H9 (cell line): Measurements from ENCODE around the gene MADCAM1. TPM values are rescaled to one million over a fixed set of nuclear protein-coding genes. Genes with fewer than 3 reads are reported as not detected.

ENCODE experiments used
- DNase-seq: peaks from one replicate; pipeline ENCODE4 v3.0.0-alpha.2; 2017
- H2AFZ ChIP-seq: one replicate; pipeline ENCODE4 v1.6.1; 2013; ENCODE audit warnings: mild to moderate bottlenecking, low read length, control low read depth, moderate library complexity
- H2AK5ac ChIP-seq: 2 replicates; pipeline ENCODE4 v1.6.1; 2013; ENCODE audit warnings: low read length, control low read depth, mixed read lengths; ENCODE audit not compliant: insufficient read length
- H2BK120ac ChIP-seq: one replicate; pipeline ENCODE4 v1.6.1; 2013; ENCODE audit warnings: low read depth, mild to moderate bottlenecking, low read length, control low read depth, inconsistent platforms; ENCODE audit not compliant: poor library complexity, severe bottlenecking
- H2BK12ac ChIP-seq: 2 replicates; pipeline ENCODE4 v1.6.1; 2013; ENCODE audit warnings: low read length, control low read depth, mixed read lengths, low read depth; ENCODE audit not compliant: insufficient read length
- H2BK15ac ChIP-seq: 2 replicates; pipeline ENCODE4 v1.6.1; 2013; ENCODE audit warnings: low read depth, low read length, control low read depth
- H2BK20ac ChIP-seq: one replicate; pipeline ENCODE4 v1.6.1; 2013; ENCODE audit warnings: low read depth, mild to moderate bottlenecking, low read length, control low read depth, inconsistent platforms; ENCODE audit not compliant: poor library complexity, severe bottlenecking
- H2BK5ac ChIP-seq: 2 replicates; pipeline ENCODE4 v1.6.1; 2013; ENCODE audit warnings: low read length, control low read depth, mixed read lengths; ENCODE audit not compliant: insufficient read length
- H3K14ac ChIP-seq: 2 replicates; pipeline ENCODE4 v1.6.1; 2013; ENCODE audit warnings: low read length, control low read depth; ENCODE audit not compliant: insufficient read depth
- H3K18ac ChIP-seq: 2 replicates; pipeline ENCODE4 v1.6.1; 2013; ENCODE audit warnings: low read depth, mild to moderate bottlenecking, mixed read lengths, low read length, control low read depth; ENCODE audit not compliant: insufficient read length
- H3K23ac ChIP-seq: 2 replicates; pipeline ENCODE4 v1.6.1; 2013; ENCODE audit warnings: low read length, control low read depth, mixed read lengths, low read depth; ENCODE audit not compliant: insufficient read length
- H3K23me2 ChIP-seq: 2 replicates; pipeline ENCODE4 v1.6.1; 2013; ENCODE audit warnings: low read depth, mild to moderate bottlenecking, mixed read lengths, low read length, control low read depth; ENCODE audit not compliant: insufficient read length, poor library complexity, severe bottlenecking
- H3K27ac ChIP-seq: 2 replicates; pipeline ENCODE4 v1.5.1; 2013; ENCODE audit warnings: low read length, control low read depth, mixed read lengths, low read depth; ENCODE audit not compliant: insufficient read length
- H3K27me3 ChIP-seq: 2 replicates; pipeline ENCODE4 v1.6.1; 2013; ENCODE audit warnings: low read length, control low read depth, inconsistent platforms; ENCODE audit not compliant: insufficient read depth
- H3K4ac ChIP-seq: 2 replicates; pipeline ENCODE4 v1.6.1; 2013; ENCODE audit warnings: low read depth, mild to moderate bottlenecking, control low read depth, inconsistent platforms, low read length, moderate library complexity
- H3K4me1 ChIP-seq: 2 replicates; pipeline ENCODE4 v1.6.1; 2013; ENCODE audit warnings: low read length, control low read depth, inconsistent platforms; ENCODE audit not compliant: insufficient read depth
- H3K4me2 ChIP-seq: 2 replicates; pipeline ENCODE4 v1.6.1; 2013; ENCODE audit warnings: low read length, control low read depth, mixed read lengths; ENCODE audit not compliant: insufficient read length, insufficient read depth
- H3K56ac ChIP-seq: 2 replicates; pipeline ENCODE4 v1.6.1; 2013; ENCODE audit warnings: low read depth, mild to moderate bottlenecking, mixed read lengths, low read length, control low read depth; ENCODE audit not compliant: insufficient read length
- H3K79me1 ChIP-seq: 2 replicates; pipeline ENCODE4 v1.6.1; 2013; ENCODE audit warnings: low read depth, mild to moderate bottlenecking, moderate library complexity, low read length, control low read depth, inconsistent platforms; ENCODE audit not compliant: insufficient read depth, poor library complexity, severe bottlenecking
- H3K79me2 ChIP-seq: 2 replicates; pipeline ENCODE4 v1.6.1; 2013; ENCODE audit warnings: low read length, control low read depth, inconsistent platforms; ENCODE audit not compliant: insufficient read depth
- H3K9ac ChIP-seq: 2 replicates; pipeline ENCODE4 v1.6.1; 2013; ENCODE audit warnings: low read length, control low read depth, mixed read lengths; ENCODE audit not compliant: insufficient read length; ENCODE audit errors: extremely low read depth
- H3K9me3 ChIP-seq: one replicate; pipeline ENCODE4 v1.6.1; 2013; ENCODE audit warnings: low read depth, low read length, inconsistent platforms; ENCODE audit not compliant: control insufficient read depth
- H3T11ph ChIP-seq: one replicate; pipeline ENCODE4 v1.6.1; 2013; ENCODE audit warnings: mild to moderate bottlenecking, low read length, control low read depth, inconsistent platforms
- H4K20me1 ChIP-seq: one replicate; pipeline ENCODE4 v1.6.1; 2013; ENCODE audit not compliant: control insufficient read depth, insufficient read length, insufficient read depth
- H4K5ac ChIP-seq: 2 replicates; pipeline ENCODE4 v1.6.1; 2013; ENCODE audit warnings: low read depth, mild to moderate bottlenecking, mixed read lengths, low read length, control low read depth; ENCODE audit not compliant: insufficient read length
- H4K8ac ChIP-seq: replicated peaks from 2 replicates; pipeline ENCODE4 v1.6.1; 2013; ENCODE audit warnings: low read length, control low read depth, mixed read lengths, low read depth; ENCODE audit not compliant: insufficient read length
- H4K91ac ChIP-seq: 2 replicates; pipeline ENCODE4 v1.6.1; 2013; ENCODE audit warnings: low read depth, mild to moderate bottlenecking, moderate library complexity, mixed read lengths, low read length, control low read depth; ENCODE audit not compliant: insufficient read length
- H3K27ac Mint-ChIP-seq, 3 experiments: 2 replicates in 2 of 3; 3 replicates in 1 of 3; pipeline ENCODE4 v1.8.0; 2020 to 2021; ENCODE audit warnings: mixed read lengths in 3 of 3, mild to moderate bottlenecking in 1 of 3, moderate library complexity in 1 of 3
- H3K27me3 Mint-ChIP-seq: 2 replicates; pipeline ENCODE4 v1.8.0; 2021; ENCODE audit warnings: low read depth, mild to moderate bottlenecking, moderate library complexity, mixed read lengths
- H3K36me3 Mint-ChIP-seq, 3 experiments: 2 replicates in 2 of 3; 3 replicates in 1 of 3; pipeline ENCODE4 v1.8.0; 2020 to 2021; ENCODE audit warnings: low read depth in 3 of 3, mixed read lengths in 3 of 3; ENCODE audit not compliant: insufficient read depth in 1 of 3
- H3K4me1 Mint-ChIP-seq, 2 experiments: 2 replicates each; pipeline ENCODE4 v1.8.0; 2020; ENCODE audit warnings: mixed read lengths in 2 of 2
- H3K4me3 Mint-ChIP-seq, 2 experiments: 2 replicates in 1 of 2; 3 replicates in 1 of 2; pipeline ENCODE4 v1.8.0; 2020 to 2021; ENCODE audit warnings: mild to moderate bottlenecking in 2 of 2, mixed read lengths in 2 of 2, moderate library complexity in 1 of 2
- H3K9me3 Mint-ChIP-seq, 2 experiments: 2 replicates in 1 of 2; 3 replicates in 1 of 2; pipeline ENCODE4 v1.8.0; 2020; ENCODE audit warnings: mild to moderate bottlenecking in 2 of 2, mixed read lengths in 2 of 2, moderate library complexity in 1 of 2
- CTCF ChIP-seq: fragments of 200-600 bp; sonication (generic); conservative IDR thresholded peaks from 3 replicates; pipeline ENCODE4 v1.8.0; 2021; ENCODE audit warnings: antibody characterized with exemption, mild to moderate bottlenecking
- WGBS: extraction: QIAGEN DNeasy Blood & Tissue Kit; methylation state at CpG from one replicate; pipeline ENCODE4 v1.1.7; 2013; ENCODE audit warnings: missing lambda C conversion rate, low lambda C conversion rate, mixed read lengths; ENCODE audit not compliant: insufficient read length; ENCODE audit errors: extremely low coverage; 5-methylcytosine and 5-hydroxymethylcytosine counted together
- total RNA-seq: library from RNA; stranded (reverse); gene quantifications from 2 replicates; pipeline ENCODE4 v1.2.1, GENCODE V29; 2021

The MADCAM1 gene
- total RNA-seq, 1 experiment from 2014 or later, result 1.2 TPM

- no peak within 1 kb of the TSS for H2BK120ac ChIP-seq
- H3K56ac ChIP-seq, result no peak within 1 kb of the TSS
- Mint-ChIP-seq H3K4me3 (peak within 1 kb of the TSS; percentile 84 to 88), H3K27me3 (peaks cover 5% of the 10 kb centered on the region), H3K36me3 (peaks cover 2 to 10% (median 7%) of the 10 kb centered on the region in 3 experiments; a peak in 6 of 7 replicates), H3K4me1 (peaks cover 5 to 23% of the 10 kb centered on the region in 2 experiments), H3K27ac (peak within 1 kb of the TSS in 2 of 3 experiments; percentile 72 to 88; a peak in 4 of 7 replicates), H3K9me3 (0 out of 5 replicates have a peak, but pooled peaks cover 0 to 2% of the 10 kb centered on the region in 2 experiments)
- H3K4me2 ChIP-seq, result peak within 1 kb of the TSS; percentile 51
- H2BK20ac ChIP-seq, result no peak within 1 kb of the TSS
- H3K79me1 ChIP-seq, result peaks cover 8% of the 10 kb centered on the region
- H3K23me2 ChIP-seq, result peaks cover 6% of the 10 kb centered on the region
- H3K18ac ChIP-seq, result no peak within 1 kb of the TSS
- no peak within 1 kb of the TSS for H2AK5ac ChIP-seq
- no peak within 1 kb of the TSS for H4K91ac ChIP-seq
- peaks cover 4% of the 10 kb centered on the region for H4K20me1 ChIP-seq
- peaks cover 13% of the 10 kb centered on the region; the same call in 1 of the 2 replicates for H3K79me2 ChIP-seq
- no peak within 1 kb of the TSS for H4K5ac ChIP-seq
- no peak within 1 kb of the TSS for H2BK12ac ChIP-seq
- no peaks in the 10 kb centered on the region for H3K9me3 ChIP-seq
- H3K4ac ChIP-seq, result no peak within 1 kb of the TSS
- H3K23ac ChIP-seq, result no peak within 1 kb of the TSS
- no peak for DNase-seq
- H2BK5ac ChIP-seq, result no peak within 1 kb of the TSS
- no peak within 1 kb of the TSS for H2BK15ac ChIP-seq
- no peak within 1 kb of the TSS for H4K8ac ChIP-seq
- no peaks in the 10 kb centered on the region for H3K4me1 ChIP-seq
- H3T11ph ChIP-seq, result no peak within 1 kb of the TSS
- H3K27me3 ChIP-seq, result no peaks in the 10 kb centered on the region
- WGBS, result no CpG with 5 or more reads among the region's 84 CpGs
- no peak for TF ChIP-seq CTCF
- 0 out of 2 replicates have a peak within 1 kb of the TSS, but pooled peaks have one; percentile 34 for H3K14ac ChIP-seq
- H2AFZ ChIP-seq, result no peak within 1 kb of the TSS
- no peak within 1 kb of the TSS for H3K27ac ChIP-seq
- H3K9ac ChIP-seq, result peak within 1 kb of the TSS; percentile 61
Observed at GRCh38 chr19:531753-532560, 35.7 kb downstream of the MADCAM1 start, which contains the start of gene CDC34. Gene CDC34 (plus strand): TSS chr19:531760. CDS start chr19:531932, 172 bp downstream.
